Measurements from ENCODE around the gene ACAD10. TPM values are rescaled to one million over a fixed set of nuclear protein-coding genes. Genes with fewer than 3 reads are reported as not detected.
"Not testable (repeated sequence)": the region's sequence is repeated elsewhere in the genome, so short reads cannot be mapped to it uniquely, and the experiment has no call there.

The ACAD10 gene
- total and polyA plus RNA-seq, 2 experiments from 2014 or later: 33.6 to 46.8 TPM

GRCh38 chr12:111706145-111706544 is 20.3 kb downstream of the ACAD10 start:
- Histone ChIP-seq H3K27ac (no peak overlapping the region), H3K4me3 (no peak overlapping the region), H3K27me3 (no peaks in the 10 kb centered on the region), H3K4me1 (ENCODE audit: low read depth) (no peaks in the 10 kb centered on the region), H3K9me3 (ENCODE audit: low read depth) (no peaks in the 10 kb centered on the region), H3K36me3 (peaks cover 27% of the 10 kb centered on the region)
- no peak for TF ChIP-seq CTCF (IDR thresholded peaks at IDR 0.05; ENCODE audit: low read depth, low read length)
- no peak for DNase-seq (ENCODE audit: low read depth in 1 of 2, low spot score in 1 of 2)

GRCh38 chr12:111715279-111715678 is 29.4 kb downstream of the ACAD10 start:
- Histone ChIP-seq H3K27me3 (no peaks in the 10 kb centered on the region), H3K9me3 (ENCODE audit: low read depth) (no peaks in the 10 kb centered on the region), H3K36me3 (peaks cover 35% of the 10 kb centered on the region), H3K4me3 (no peak overlapping the region), H3K27ac (no peak overlapping the region), H3K4me1 (ENCODE audit: low read depth) (no peaks in the 10 kb centered on the region)
- DNase-seq (ENCODE audit: low read depth in 1 of 2, low spot score in 1 of 2): no peak
- no peak for TF ChIP-seq CTCF (IDR thresholded peaks at IDR 0.05; ENCODE audit: low read depth, low read length)

GRCh38 chr12:111719316-111719715 is 33.5 kb downstream of the ACAD10 start:
- not testable (repeated sequence) for H3K4me1 ChIP-seq (ENCODE audit: low read depth); H3K27ac ChIP-seq; H3K27me3 ChIP-seq; H3K4me3 ChIP-seq; H3K9me3 ChIP-seq (ENCODE audit: low read depth); DNase-seq (ENCODE audit: low read depth in 1 of 2, low spot score in 1 of 2)
- peaks cover 27% of the 10 kb centered on the region for H3K36me3 ChIP-seq

GRCh38 chr12:111720457-111720856 is 34.6 kb downstream of the ACAD10 start:
- no peak overlapping the region for H3K27ac ChIP-seq
- no peaks in the 10 kb centered on the region for H3K4me1 ChIP-seq (ENCODE audit: low read depth)
- H3K4me3 ChIP-seq: no peak overlapping the region

GRCh38 chr12:111723646-111724360 is 38.0 kb downstream of the ACAD10 start:
- H3K9me3 ChIP-seq (ENCODE audit: low read depth); H3K27me3 ChIP-seq; H3K27ac ChIP-seq; H3K4me3 ChIP-seq; H3K4me1 ChIP-seq (ENCODE audit: low read depth); DNase-seq (ENCODE audit: low read depth in 1 of 2, low spot score in 1 of 2): not testable (repeated sequence)
- H3K36me3 ChIP-seq: peaks cover 24% of the 10 kb centered on the region

More at GRCh38 chr12:111720457-111720856, 34.6 kb downstream of the ACAD10 start:
- no peak for TF ChIP-seq CTCF (IDR thresholded peaks at IDR 0.05; ENCODE audit: low read depth, low read length)
- peaks cover 23% of the 10 kb centered on the region for H3K36me3 ChIP-seq
- H3K9me3 ChIP-seq (ENCODE audit: low read depth): no peaks in the 10 kb centered on the region
- no peak for DNase-seq (ENCODE audit: low read depth in 1 of 2, low spot score in 1 of 2)
- no peaks in the 10 kb centered on the region for H3K27me3 ChIP-seq

- Histone ChIP-seq H3K27me3 (no peaks in the 10 kb centered on the region), H3K4me3 (no peak overlapping the region), H3K4me1 (ENCODE audit: low read depth) (no peaks in the 10 kb centered on the region), H3K36me3 (peaks cover 11% of the 10 kb centered on the region), H3K27ac (no peak overlapping the region), H3K9me3 (ENCODE audit: low read depth) (no peaks in the 10 kb centered on the region)
- no peak for TF ChIP-seq CTCF (IDR thresholded peaks at IDR 0.05; ENCODE audit: low read depth, low read length)
- DNase-seq (ENCODE audit: low read depth in 1 of 2, low spot score in 1 of 2): no peak
Measured at GRCh38 chr12:111728795-111729194, 42.9 kb downstream of the ACAD10 start.

All from cardiac muscle cell (in vitro differentiated cells and primary cell).